ENCODE results near the gene CASTOR2.
"Not testable (repeated sequence)": the region's sequence is repeated elsewhere in the genome, so short reads cannot be mapped to it uniquely, and the experiment has no call there.

DNA sequence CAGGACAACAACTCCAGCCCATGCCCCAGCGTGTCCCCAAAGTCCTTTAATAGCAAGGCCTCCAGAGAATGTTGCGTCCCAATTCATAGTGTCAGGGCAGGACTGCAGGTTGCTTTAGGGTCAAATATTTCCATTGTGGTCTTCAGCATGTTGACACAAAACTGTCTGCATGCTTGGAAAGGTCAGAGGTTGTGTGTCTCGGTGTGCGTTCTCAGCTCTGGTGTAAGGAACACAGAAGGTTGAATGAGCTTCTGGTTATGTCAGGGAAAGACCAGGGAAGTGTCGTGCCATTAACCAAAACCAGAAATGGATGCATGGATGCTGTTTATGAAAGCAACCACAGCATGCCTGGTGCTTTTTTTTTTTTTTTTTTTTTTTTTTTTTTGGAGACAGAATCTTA lies 31.9 kb downstream of the CASTOR2 start:
- not testable (repeated sequence) for TF ChIP-seq ZFP3 (CRISPR knock-in tag; IDR thresholded peaks at IDR 0.05); SNAI2 (CRISPR knock-in tag; IDR thresholded peaks at IDR 0.05); PPARA (CRISPR knock-in tag; IDR thresholded peaks at IDR 0.05; ENCODE audit: borderline replicate concordance); ZNF565 (CRISPR knock-in tag; conservative IDR thresholded peaks at IDR 0.05; ENCODE audit: low read depth); BACH2 (CRISPR knock-in tag; IDR thresholded peaks at IDR 0.05; ENCODE audit: borderline replicate concordance); ZNF70 (CRISPR knock-in tag; IDR thresholded peaks at IDR 0.05); ZFP30 (CRISPR knock-in tag; IDR thresholded peaks at IDR 0.05); ZNF8 (CRISPR knock-in tag; IDR thresholded peaks at IDR 0.05); ARNTL (CRISPR knock-in tag; IDR thresholded peaks at IDR 0.05; ENCODE audit: borderline replicate concordance, low read depth)
- TF ChIP-seq, protein P1, sequence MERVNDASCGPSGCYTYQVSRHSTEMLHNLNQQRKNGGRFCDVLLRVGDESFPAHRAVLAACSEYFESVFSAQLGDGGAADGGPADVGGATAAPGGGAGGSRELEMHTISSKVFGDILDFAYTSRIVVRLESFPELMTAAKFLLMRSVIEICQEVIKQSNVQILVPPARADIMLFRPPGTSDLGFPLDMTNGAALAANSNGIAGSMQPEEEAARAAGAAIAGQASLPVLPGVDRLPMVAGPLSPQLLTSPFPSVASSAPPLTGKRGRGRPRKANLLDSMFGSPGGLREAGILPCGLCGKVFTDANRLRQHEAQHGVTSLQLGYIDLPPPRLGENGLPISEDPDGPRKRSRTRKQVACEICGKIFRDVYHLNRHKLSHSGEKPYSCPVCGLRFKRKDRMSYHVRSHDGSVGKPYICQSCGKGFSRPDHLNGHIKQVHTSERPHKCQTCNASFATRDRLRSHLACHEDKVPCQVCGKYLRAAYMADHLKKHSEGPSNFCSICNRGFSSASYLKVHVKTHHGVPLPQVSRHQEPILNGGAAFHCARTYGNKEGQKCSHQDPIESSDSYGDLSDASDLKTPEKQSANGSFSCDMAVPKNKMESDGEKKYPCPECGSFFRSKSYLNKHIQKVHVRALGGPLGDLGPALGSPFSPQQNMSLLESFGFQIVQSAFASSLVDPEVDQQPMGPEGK (CRISPR knock-in tag; IDR thresholded peaks at IDR 0.05; ENCODE audit: borderline replicate concordance): not testable (repeated sequence)
- TF ChIP-seq, protein P2, sequence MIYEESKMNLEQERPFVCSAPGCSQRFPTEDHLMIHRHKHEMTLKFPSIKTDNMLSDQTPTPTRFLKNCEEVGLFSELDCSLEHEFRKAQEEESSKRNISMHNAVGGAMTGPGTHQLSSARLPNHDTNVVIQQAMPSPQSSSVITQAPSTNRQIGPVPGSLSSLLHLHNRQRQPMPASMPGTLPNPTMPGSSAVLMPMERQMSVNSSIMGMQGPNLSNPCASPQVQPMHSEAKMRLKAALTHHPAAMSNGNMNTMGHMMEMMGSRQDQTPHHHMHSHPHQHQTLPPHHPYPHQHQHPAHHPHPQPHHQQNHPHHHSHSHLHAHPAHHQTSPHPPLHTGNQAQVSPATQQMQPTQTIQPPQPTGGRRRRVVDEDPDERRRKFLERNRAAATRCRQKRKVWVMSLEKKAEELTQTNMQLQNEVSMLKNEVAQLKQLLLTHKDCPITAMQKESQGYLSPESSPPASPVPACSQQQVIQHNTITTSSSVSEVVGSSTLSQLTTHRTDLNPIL (CRISPR knock-in tag; IDR thresholded peaks at IDR 0.05; ENCODE audit: low read depth): not testable (repeated sequence)
- TF ChIP-seq, protein P3, sequence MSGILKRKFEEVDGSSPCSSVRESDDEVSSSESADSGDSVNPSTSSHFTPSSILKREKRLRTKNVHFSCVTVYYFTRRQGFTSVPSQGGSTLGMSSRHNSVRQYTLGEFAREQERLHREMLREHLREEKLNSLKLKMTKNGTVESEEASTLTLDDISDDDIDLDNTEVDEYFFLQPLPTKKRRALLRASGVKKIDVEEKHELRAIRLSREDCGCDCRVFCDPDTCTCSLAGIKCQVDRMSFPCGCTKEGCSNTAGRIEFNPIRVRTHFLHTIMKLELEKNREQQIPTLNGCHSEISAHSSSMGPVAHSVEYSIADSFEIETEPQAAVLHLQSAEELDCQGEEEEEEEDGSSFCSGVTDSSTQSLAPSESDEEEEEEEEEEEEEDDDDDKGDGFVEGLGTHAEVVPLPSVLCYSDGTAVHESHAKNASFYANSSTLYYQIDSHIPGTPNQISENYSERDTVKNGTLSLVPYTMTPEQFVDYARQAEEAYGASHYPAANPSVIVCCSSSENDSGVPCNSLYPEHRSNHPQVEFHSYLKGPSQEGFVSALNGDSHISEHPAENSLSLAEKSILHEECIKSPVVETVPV (CRISPR knock-in tag; IDR thresholded peaks at IDR 0.05): not testable (repeated sequence)
